Colon (tissue), 2 donors: ENCODE results near the gene SPRED3.
"Not testable (repeated sequence)": the region's sequence is repeated elsewhere in the genome, so short reads cannot be mapped to it uniquely, and the experiment has no call there.

ENCODE experiments used
- FAIRE-seq: peaks from 2 replicates; lab custom pipeline; 2012; peaks lifted over from hg19 to GRCh38; lab: Jason Lieb, UNC
- donor health status: control.
- donor health status: control.

Gene SPRED3

DNA sequence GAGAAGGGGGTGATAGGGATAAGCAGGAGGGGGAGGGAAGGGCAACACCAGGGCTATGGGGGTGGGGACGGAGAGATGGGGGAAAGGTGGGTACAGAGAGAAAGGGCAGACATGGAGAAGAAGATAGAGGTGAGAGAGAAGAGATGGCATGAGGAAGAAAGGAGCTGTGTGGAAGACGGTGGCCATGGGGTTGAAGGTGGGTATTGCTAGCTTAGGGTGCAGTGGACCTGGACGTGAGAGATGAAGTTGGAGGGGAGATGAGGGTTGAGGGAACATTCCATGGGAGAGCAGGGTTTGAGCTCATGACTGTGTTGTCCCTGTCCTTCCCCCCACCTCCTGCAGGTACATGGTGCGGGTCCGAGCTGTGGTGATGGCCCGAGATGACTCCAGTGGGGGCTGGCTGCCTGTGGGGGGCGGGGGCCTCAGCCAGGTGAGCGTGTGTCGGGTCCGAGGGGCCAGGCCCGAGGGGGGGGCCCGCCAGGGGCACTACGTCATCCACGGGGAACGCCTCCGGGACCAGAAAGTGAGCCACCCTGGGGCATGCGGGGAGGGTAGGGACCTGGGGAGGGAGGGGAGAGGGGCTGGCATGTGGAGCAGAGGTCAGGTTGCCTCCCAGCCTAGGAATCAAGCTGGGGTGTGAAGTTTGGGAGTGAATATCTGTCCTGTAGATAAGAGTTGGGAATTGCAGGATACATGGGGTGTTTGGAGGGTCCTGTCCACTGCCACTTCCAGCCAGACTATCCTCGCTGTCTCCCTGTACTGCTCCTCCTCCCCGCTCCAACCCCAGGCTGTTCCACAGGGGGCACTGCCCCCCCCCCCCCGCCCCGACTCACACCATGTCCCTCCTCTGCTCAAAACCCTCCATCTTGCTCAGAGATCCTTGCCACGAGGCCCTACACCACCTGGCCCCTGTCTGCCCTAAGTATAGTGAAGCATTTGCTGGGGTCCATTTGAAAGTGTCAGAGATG lies 1.7 kb downstream of the SPRED3 start:
- FAIRE-seq, result no peak

DNA sequence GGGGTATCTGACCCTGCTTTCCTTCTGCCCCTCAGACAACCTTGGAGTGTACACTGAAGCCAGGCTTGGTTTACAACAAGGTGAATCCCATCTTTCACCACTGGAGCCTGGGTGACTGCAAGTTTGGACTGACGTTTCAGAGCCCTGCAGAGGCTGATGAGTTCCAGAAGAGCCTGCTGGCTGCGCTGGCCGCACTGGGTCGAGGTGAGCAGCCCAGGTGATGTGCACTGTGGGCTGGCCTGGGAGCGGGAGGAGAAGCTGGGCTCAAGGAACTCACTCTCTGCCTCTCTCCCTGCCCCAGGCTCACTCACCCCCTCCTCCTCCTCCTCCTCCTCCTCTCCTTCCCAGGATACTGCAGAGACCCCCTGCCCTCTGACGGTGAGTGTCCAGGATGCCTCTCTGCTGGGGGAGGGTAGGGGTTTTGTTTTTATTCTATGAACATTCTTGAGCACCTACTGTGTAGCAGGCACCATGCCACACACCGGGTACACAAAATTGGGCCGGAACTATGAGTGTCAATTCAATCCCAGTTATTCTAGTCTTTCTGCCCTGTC lies 3.5 kb downstream of the SPRED3 start:
- no peak for FAIRE-seq

DNA sequence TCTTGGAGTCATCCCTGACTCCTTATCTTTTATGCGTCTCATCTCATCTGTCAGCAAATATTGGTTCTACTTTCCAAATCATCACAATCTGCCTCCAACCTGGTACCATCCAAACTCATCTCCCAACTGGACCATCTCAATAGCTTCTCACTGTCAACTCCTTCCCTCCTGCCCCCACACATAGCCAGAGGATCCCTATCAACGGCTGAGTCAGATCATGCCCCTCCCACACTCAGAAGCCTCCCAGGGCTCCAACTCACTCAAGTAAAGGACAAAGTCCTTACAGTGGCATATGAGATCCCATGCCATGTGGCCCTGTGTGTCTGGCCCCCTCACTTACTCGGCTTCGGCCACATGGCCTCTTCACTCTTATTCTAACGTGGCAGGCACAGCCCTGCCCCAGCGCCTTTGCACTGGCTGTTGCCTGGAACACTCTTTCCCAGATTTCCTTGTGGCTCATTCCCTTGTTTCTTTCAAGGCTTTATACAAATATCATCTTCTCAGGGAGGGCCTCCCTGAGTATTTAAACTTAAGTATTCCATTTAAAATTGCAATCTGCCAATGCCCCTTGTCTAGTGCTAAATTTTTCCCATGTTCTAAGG lies 4.3 kb downstream of the SPRED3 start:
- FAIRE-seq, result no peak

DNA sequence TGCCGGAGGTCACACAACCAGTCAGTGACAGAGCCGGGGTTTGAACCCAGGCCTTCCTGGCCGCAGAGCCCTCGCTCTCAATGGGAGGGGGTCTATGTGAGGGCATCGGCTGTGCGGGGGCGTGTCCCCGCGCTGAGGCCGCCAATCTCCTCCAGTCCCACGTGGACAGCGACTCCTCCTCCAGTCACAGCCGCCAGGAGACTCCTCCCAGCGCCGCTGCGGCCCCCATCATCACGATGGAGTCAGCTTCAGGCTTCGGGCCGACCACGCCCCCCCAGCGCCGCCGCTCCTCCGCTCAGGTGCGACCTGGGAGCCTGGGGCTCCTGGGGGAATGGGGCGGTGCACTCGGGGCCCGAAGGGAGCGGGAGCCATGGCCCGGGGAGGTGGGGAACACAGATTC lies 6.0 kb downstream of the SPRED3 start:
- no peak for FAIRE-seq

- no peak for FAIRE-seq
Measured at GRCh38 chr19:38395381-38396114, 7.1 kb downstream of the SPRED3 start.

- no peak for FAIRE-seq
Measured at GRCh38 chr19:38399081-38399480, 10.6 kb downstream of the SPRED3 start.

- no peak for FAIRE-seq
Measured at GRCh38 chr19:38399537-38399936, 11.0 kb downstream of the SPRED3 start.

DNA sequence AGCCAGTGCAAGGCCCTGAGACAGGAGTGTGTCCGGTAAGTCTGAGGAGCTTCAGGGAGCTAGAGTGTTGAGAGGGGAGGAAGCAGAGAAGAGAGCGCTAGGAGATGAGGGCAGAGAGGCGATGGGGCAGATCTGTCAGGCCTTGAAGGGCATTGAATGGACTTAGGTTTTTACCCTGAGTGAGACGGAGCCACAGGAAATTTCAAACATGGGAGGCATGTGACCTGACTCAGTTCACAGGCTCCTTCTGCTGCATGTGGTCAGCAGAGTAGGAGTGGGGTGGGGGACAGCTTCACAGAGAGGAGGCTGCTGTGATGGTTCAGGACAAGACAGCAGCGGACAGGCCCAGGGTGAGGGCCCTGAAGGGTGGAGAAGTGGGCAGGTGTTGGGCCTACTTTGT lies 11.9 kb downstream of the SPRED3 start:
- FAIRE-seq, result no peak

DNA sequence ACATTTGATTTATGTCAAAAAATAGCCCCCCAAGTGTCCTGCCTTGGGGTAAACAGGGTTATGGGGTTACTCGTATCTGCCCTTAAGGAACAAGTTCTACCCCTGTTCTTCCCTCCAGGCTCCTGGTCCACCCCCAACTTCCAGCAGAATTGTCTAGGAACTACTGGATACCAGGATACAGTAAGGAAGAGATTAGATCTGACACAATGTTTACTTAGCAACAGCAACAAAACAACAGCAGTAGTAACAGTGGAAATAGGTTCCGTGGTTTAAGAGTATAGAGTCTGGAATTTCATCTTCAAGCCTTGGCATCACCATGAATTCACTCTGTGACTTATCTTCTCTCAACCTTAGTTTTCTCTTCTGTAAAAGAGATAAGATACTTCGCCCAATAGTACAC lies 12.7 kb downstream of the SPRED3 start:
- no peak for FAIRE-seq

DNA sequence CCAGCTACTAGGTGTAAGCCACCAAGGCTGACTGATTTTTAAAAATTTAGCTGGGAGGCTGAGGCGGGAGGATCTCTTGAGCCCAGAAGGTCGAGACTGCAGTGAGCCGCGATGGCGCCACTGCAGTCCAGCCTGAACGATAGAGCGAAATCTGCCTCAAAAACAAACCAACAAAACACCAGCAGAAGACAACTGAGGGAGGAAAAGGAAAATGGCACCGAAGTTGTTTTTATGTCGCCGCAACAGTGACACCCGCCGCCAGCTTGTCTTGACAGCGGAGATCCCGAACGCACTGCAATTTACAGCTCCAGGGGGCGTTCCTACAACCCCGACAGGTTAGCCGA lies 14.1 kb downstream of the SPRED3 start:
- FAIRE-seq, result no peak

DNA sequence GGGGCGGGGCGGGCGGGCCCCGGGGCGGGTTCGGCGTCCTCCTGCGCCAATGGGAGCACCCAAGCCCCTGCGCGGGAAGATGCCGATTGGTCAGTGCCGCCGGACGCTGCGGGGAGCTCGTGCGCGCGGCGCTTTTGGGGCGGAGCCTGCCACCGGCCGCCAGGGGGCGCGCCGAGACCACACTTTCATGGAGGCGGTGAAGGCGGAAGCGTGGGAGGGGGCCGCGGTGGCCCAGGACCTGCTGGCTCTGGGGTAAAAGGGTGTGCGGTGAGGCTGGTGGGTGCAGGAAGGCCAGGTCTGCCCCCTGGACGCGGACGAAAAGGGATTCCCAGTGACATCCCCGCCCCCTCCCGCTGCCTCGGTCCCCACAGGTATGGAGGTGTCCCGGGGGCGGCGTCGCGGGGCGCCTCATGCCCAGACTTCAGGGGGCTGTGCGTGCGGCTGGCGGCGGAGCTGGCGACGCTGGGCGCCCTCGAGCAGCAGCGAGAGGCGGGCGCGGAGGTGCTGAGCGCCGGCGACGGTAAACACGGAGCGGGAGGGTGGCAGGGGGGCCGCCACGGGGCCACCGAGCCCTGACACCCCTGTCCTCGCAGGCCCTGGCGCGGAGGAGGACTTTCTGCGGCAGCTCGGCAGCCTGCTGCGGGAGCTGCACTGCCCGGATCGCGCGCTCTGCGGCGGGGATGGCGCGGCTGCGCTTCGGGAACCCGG lies 14.6 kb downstream of the SPRED3 start, which contains the start of gene FAM98C:
TSS of gene FAM98C (plus strand) at position 127 of the 708 bp plus-strand sequence. CDS start at position 188, 61 bp downstream.
- no peak for FAIRE-seq

- FAIRE-seq, result no peak
Measured at GRCh38 chr19:38404858-38405257, 16.4 kb downstream of the SPRED3 start.

DNA sequence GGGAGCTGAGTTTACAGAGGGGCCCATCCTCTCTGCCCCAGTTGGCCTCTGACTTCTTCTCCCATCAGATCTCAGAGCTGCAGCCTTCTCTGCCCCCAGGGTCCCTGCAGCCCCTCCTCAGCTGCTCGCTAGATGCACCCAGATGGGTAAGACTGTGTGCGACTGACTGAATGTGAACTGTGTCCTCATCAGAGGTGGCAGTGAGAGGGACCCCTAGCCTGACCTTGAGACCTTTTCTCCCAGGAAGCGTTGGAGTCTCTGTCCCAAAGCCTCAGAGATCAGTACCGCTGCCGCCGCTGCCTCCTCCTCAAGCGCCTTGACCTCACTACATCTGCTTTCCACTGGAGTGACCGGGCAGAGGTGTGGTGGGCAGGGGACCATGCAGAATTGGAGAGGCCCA lies 16.8 kb downstream of the SPRED3 start:
- no peak for FAIRE-seq

DNA sequence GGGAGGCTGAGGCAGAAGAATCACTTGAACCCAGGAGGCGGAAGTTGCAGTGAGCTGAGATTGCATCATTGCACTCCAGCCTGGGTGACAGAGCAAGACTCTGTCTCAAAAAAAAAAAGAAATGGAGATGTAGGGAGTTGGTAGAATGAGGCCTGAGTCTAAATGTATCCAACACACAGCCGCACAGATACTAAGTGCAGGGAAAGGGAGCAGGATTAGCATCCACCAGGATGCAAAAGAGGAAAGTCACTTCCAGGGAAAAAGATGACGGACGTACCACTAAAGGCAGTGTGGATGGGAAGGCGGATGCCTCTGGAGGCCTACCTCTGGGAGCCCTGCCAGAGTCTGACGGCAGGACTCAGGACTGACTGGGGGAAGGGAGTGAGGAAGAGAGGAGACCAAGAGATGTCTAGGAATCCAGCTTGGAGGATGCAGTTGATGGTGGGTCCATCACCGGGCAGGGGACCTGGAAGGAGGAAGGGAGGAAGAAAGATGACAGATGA lies 21.2 kb downstream of the SPRED3 start:
- FAIRE-seq, result no peak

DNA sequence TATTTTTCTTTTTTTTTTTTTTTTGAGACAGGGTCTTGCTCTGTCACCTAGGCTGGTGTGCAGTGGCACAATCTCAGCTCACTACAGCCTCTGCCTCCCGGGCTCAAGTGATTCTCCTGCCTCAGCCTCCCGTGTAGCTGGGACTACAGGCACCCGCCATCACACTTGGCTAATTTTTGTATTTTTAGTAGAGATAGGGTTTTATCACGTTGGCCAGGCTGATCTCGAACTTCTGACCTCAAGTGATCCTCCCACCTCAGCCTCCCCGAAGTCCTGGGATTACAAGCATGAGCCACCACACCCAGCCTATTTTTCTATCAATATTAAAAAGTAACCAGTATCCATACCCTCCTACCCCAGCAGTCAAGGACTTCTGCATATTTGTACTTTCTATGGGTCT lies 21.9 kb downstream of the SPRED3 start:
- FAIRE-seq, result not testable (repeated sequence)

- FAIRE-seq, result no peak
Measured at GRCh38 chr19:38411041-38411712, 22.7 kb downstream of the SPRED3 start.

- not testable (repeated sequence) for FAIRE-seq
Measured at GRCh38 chr19:38411898-38412297, 23.4 kb downstream of the SPRED3 start.

- FAIRE-seq, result no peak
Measured at GRCh38 chr19:38412491-38412890, 24.0 kb downstream of the SPRED3 start.

DNA sequence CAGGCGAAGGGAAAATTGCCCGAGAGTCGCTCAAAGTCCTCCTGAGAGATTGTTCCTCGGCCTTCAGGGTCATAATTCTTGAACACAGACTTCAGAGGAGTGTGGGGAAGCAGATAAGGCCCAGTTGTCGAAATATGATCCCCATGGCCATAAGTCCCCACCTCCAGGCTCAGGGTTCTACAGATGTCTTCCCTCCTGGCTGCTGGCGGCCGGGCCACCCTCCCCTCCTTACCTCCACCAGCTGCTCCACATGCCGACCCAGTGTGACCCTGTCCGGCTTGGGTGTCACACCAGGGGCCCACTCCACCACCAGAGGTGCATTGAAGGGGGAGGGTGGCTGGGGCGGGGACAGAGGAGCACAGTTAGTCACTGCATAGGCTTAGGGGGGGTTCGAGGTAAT lies 24.5 kb downstream of the SPRED3 start:
- FAIRE-seq, result no peak

DNA sequence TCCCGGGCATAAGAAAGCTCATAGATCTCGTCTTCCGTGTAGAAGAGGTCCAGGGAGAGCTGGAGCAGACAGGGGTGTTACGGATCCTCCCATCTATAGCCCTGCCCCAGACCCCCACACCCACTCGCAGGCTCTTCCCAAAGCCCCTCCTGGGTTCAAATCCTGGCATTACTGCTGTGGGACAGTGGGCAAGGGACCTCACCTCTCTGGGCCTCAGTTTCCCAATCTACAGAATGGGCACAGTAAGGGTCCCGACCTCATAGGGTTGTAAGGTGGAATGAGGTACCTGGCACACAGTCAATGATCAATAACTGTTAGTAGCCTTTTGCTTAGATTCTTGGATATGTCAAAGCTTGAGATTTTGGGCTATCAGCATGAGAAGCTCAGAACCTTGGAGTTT lies 24.9 kb downstream of the SPRED3 start:
- FAIRE-seq, result no peak

- FAIRE-seq, result no peak
Measured at GRCh38 chr19:38417146-38417543, 28.6 kb downstream of the SPRED3 start.
